GM13977 (cell line): Measurements from ENCODE around the gene CDC123.

Source experiments
- DNase-seq: peaks from one replicate; pipeline ENCODE4 v3.0.0; 2012; ENCODE audit warnings: low spot score
- in situ Hi-C: fragments of 300-500 bp; cut with MboI; formaldehyde crosslinking; loops from one replicate; pipeline ENCODE4 v1.12.0; 2022; ENCODE audit warnings: low sequenced_read_pairs, low pct_unique_long_range_greater_than_20kb, mixed read lengths, inconsistent platforms; ENCODE audit not compliant: unreplicated experiment
- TF ChIP-seq, protein P1 (sequence below): IDR thresholded peaks from 2 replicates; pipeline ENCODE4 v1.5.1; 2012; ENCODE audit warnings: mild to moderate bottlenecking, control low read depth; ENCODE audit not compliant: insufficient read depth; ENCODE audit errors: extremely low read depth, missing control alignments

Gene CDC123

GRCh38 chr10:12180221-12180974 lies 15.6 kb upstream of the CDC123 start:
- in situ Hi-C loops: no loop called here
- no peak for DNase-seq
- TF ChIP-seq, protein P1, sequence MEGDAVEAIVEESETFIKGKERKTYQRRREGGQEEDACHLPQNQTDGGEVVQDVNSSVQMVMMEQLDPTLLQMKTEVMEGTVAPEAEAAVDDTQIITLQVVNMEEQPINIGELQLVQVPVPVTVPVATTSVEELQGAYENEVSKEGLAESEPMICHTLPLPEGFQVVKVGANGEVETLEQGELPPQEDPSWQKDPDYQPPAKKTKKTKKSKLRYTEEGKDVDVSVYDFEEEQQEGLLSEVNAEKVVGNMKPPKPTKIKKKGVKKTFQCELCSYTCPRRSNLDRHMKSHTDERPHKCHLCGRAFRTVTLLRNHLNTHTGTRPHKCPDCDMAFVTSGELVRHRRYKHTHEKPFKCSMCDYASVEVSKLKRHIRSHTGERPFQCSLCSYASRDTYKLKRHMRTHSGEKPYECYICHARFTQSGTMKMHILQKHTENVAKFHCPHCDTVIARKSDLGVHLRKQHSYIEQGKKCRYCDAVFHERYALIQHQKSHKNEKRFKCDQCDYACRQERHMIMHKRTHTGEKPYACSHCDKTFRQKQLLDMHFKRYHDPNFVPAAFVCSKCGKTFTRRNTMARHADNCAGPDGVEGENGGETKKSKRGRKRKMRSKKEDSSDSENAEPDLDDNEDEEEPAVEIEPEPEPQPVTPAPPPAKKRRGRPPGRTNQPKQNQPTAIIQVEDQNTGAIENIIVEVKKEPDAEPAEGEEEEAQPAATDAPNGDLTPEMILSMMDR: no peak

- TF ChIP-seq, protein P1: no peak
- in situ Hi-C loops: no loop called here
- peak; percentile 48 for DNase-seq
Measured at GRCh38 chr10:12181065-12181775, 14.8 kb upstream of the CDC123 start.

- TF ChIP-seq, protein P1: no peak
- no peak for DNase-seq
- in situ Hi-C loops: no loop called here
Measured at GRCh38 chr10:12184165-12184564, 11.8 kb upstream of the CDC123 start.

GRCh38 chr10:12186323-12186722 lies 9.7 kb upstream of the CDC123 start:
- in situ Hi-C loops: no loop called here
- TF ChIP-seq, protein P1: no peak
- DNase-seq: no peak

DNA sequence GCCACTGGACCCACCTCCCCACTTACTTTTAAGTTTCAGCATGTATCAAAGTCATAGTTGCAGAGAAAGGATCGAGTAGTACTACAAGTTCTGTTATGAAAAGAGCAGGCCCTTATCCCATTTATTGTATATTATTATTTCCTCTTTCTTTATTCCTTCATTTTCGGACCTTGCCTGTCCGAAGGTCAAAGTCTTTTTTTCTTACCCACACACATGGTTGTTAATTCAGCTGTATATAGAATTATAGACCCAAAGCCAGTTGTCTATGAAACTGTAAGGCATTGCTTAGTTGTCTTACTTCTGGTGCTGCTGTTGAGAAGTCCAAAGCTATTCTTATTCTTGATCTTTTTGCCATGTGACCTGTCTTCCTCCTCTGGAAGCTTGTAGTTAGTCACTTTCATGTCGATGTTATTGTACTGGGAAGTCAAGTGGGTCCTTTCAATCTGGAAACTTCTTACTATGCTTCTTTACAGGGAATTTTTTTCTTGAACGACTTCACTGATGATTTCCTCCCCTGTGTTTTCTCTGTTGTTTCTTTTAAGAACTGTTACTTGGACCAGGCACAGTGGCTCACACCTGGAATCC lies 8.6 kb upstream of the CDC123 start:
- DNase-seq: no peak
- TF ChIP-seq, protein P1: no peak
- in situ Hi-C loops: no loop called here

DNA sequence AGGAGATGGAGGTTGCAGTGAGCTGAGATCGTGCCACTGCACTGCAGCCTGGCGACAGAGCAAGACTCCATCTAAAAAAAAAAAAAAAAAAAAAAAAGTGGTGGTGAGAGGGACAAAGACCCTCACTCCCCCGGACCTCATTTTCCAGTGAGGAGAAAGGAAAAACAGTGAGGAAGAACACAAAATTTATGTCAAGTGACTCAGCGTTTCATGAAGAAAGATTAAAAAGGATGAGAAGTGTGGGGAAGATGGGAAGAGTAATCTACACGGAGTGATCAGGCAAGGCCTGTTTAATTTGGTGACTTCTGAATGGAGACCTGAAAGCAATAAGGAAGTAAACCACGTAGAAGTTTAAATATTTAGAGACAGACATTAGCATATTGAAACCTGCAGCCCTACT lies 7.3 kb upstream of the CDC123 start:
- in situ Hi-C loops: no loop called here
- TF ChIP-seq, protein P1: no peak
- no peak for DNase-seq
